Measurements from ENCODE around the gene KRT2. TPM values are rescaled to one million over a fixed set of nuclear protein-coding genes. Genes with fewer than 3 reads are reported as not detected.

The KRT2 gene
- polyA plus RNA-seq, 2 of the 4 experiments (the other 2 are of a cell fraction): 0.09 TPM; not detected in 1

DNA sequence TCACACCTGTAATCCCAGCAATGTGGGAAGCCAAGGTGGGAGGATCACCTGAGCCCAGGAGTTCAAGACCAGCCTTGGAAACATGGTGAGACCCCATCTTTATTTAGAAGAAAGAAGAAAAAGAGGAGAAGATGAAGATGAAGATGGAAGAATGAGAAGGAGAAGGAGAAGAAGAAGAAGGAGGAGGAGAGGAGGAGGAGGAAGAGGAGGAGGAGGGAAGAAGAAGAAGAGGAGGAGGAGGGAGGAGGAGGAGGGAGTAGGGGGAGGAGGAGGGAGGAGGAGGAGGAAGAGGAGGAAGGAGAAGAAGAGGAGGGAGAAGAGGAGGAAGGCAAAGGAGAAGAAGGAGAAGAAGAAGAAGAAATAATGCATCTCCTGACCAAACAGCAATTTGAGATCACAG lies 37.2 kb upstream of the KRT2 start:
- FAIRE-seq: no peak
- Histone ChIP-seq H3K4me2 (no peak overlapping the region), H3K4me3 (no peak overlapping the region), H3K9me3 (no peaks in the 10 kb centered on the region), H3K4me1 (no peaks in the 10 kb centered on the region), H3K27ac (no peak overlapping the region)
- no peak for TF ChIP-seq FOXS1 (CRISPR knock-in tag; IDR thresholded peaks at IDR 0.05)
- TF ChIP-seq, protein P1, sequence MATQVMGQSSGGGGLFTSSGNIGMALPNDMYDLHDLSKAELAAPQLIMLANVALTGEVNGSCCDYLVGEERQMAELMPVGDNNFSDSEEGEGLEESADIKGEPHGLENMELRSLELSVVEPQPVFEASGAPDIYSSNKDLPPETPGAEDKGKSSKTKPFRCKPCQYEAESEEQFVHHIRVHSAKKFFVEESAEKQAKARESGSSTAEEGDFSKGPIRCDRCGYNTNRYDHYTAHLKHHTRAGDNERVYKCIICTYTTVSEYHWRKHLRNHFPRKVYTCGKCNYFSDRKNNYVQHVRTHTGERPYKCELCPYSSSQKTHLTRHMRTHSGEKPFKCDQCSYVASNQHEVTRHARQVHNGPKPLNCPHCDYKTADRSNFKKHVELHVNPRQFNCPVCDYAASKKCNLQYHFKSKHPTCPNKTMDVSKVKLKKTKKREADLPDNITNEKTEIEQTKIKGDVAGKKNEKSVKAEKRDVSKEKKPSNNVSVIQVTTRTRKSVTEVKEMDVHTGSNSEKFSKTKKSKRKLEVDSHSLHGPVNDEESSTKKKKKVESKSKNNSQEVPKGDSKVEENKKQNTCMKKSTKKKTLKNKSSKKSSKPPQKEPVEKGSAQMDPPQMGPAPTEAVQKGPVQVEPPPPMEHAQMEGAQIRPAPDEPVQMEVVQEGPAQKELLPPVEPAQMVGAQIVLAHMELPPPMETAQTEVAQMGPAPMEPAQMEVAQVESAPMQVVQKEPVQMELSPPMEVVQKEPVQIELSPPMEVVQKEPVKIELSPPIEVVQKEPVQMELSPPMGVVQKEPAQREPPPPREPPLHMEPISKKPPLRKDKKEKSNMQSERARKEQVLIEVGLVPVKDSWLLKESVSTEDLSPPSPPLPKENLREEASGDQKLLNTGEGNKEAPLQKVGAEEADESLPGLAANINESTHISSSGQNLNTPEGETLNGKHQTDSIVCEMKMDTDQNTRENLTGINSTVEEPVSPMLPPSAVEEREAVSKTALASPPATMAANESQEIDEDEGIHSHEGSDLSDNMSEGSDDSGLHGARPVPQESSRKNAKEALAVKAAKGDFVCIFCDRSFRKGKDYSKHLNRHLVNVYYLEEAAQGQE (IDR thresholded peaks at IDR 0.05): no peak
- no peak for TF ChIP-seq EHMT2 (IDR thresholded peaks at IDR 0.05; ENCODE audit: low read depth)
- no peak for TF ChIP-seq KDM5A (IDR thresholded peaks at IDR 0.05)
- no peak for TF ChIP-seq TFCP2L1 (CRISPR knock-in tag; IDR thresholded peaks at IDR 0.05)
- no peak for TF ChIP-seq JUNB (IDR thresholded peaks at IDR 0.05)
- TF ChIP-seq, protein P2, sequence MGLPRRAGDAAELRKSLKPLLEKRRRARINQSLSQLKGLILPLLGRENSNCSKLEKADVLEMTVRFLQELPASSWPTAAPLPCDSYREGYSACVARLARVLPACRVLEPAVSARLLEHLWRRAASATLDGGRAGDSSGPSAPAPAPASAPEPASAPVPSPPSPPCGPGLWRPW (IDR thresholded peaks at IDR 0.05): no peak
- TF ChIP-seq RCOR1 (IDR thresholded peaks at IDR 0.05; ENCODE audit: low read depth, low read length): no peak
- ATAC-seq: no peak
- DNase-seq (ENCODE audit: low read depth in 1 of 2, low spot score in 1 of 2): no peak
- CTCF ChIA-PET: interaction anchor here (1.6 kb wide), 1 partner anchor 180 kb away, joined by 3 read pairs; no protein-coding TSS in a partner anchor
- POLR2A ChIA-PET: no interaction called here

DNA sequence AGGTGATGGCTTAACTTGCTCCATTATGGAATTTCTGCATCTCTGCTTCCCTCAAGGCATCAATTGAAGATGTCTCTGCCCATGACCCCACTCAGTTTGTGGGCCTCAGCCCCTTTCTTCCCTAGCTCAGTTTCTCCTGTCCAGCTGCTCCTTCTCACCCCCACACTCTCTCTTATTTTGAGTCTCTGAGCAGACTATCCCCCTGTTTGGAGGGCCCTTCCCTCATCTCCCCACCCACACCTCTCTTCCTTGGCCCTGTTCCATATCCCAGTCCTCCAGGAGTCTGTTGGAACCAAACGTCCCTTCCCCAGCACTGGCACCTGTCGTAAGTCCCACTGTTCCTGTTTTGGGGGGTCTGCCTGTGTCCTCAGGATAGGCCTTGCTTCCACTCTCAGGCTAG lies 36.5 kb upstream of the KRT2 start:
- TF ChIP-seq FOSL2 (IDR thresholded peaks at IDR 0.05) (no peak), FOSL2 (CRISPR knock-in tag; IDR thresholded peaks at IDR 0.05) (no peak), CHD2 (IDR thresholded peaks at IDR 0.05; ENCODE audit: low read length, partially characterized antibody) (no peak), BHLHE40 (IDR thresholded peaks at IDR 0.05; ENCODE audit: low read depth, low read length) (no peak), MYC (IDR thresholded peaks at IDR 0.05; ENCODE audit: borderline replicate concordance, low read length) (no peak), ESRRA (IDR thresholded peaks at IDR 0.05; ENCODE audit: borderline replicate concordance, low read length) (no peak), NR3C1 (IDR thresholded peaks at IDR 0.05) (no peak), HEYL (CRISPR knock-in tag; IDR thresholded peaks at IDR 0.05) (no peak), MAX (IDR thresholded peaks at IDR 0.05) (no peak), GATA3 (IDR thresholded peaks at IDR 0.05; ENCODE audit: borderline replicate concordance) (no peak), CEBPB (IDR thresholded peaks at IDR 0.05) (no peak), MAFK (IDR thresholded peaks at IDR 0.05; ENCODE audit: partially characterized antibody) (no peak), HOXB13 (CRISPR knock-in tag; IDR thresholded peaks at IDR 0.05; ENCODE audit: low read depth) (no peak), POLR2A (IDR thresholded peaks at IDR 0.05; ENCODE audit: low read length) (no peak), EP300 (IDR thresholded peaks at IDR 0.05) (no peak), CTCF (IDR thresholded peaks at IDR 0.05) (no peak)
- TF ChIP-seq, protein P3, sequence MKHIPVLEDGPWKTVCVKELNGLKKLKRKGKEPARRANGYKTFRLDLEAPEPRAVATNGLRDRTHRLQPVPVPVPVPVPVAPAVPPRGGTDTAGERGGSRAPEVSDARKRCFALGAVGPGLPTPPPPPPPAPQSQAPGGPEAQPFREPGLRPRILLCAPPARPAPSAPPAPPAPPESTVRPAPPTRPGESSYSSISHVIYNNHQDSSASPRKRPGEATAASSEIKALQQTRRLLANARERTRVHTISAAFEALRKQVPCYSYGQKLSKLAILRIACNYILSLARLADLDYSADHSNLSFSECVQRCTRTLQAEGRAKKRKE (CRISPR knock-in tag; IDR thresholded peaks at IDR 0.05; ENCODE audit: low read depth): no peak
- WGBS (ENCODE audit: missing lambda C conversion rate): 62% methylated on average over 2 of the region's 2 CpGs
- no peak overlapping the region for H3K27ac ChIP-seq
- ATAC-seq (no peak), FAIRE-seq (no peak), DNase-seq (ENCODE audit: low read depth in 1 of 2, low spot score in 1 of 2) (no peak)
- H3K4me2 ChIP-seq: no peak overlapping the region
- H3K9me3 ChIP-seq: no peaks in the 10 kb centered on the region
- no peaks in the 10 kb centered on the region for H3K4me1 ChIP-seq
- H3K4me3 ChIP-seq: no peak overlapping the region
- ChIA-PET CTCF (interaction anchor here (0.6 to 1.5 kb wide), 4 partner anchors 24 to 466 kb away, joined by 3 to 6 read pairs (median 3); no protein-coding TSS in a partner anchor), POLR2A (no interaction called here)
